ENCODE results near the gene LAMB1.
"Not testable (repeated sequence)": the region's sequence is repeated elsewhere in the genome, so short reads cannot be mapped to it uniquely, and the experiment has no call there.

LAMB1 gene

GRCh38 chr7:108002726-108003598 lies at the start of gene LAMB1:
TSS of gene LAMB1 (minus strand) at chr7:108003161. CDS start at chr7:108002885, 276 bp downstream.
- DNase-seq: no peak

DNA sequence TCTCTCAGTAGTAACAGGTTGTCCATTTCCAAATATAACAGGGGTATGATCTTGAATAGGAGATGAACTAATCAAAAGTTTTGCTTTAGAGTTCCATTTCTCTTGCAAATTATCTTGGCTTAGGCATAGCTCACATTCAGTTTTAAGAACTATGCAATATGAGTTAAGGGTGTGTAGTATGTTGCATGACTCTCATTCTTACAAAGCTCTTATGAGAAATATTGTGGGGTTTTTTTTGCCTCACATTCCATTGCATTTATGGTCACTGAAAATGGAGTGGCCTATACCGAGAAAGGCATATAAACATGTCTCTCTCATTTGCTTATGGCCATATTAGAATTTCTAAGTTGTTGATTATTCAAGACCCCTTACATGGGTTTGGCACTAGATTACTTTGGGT lies 48.5 kb upstream of the LAMB1 start:
- no peak for DNase-seq

GRCh38 chr7:108049962-108050361 lies 47.0 kb upstream of the LAMB1 start:
- DNase-seq: no peak

DNA sequence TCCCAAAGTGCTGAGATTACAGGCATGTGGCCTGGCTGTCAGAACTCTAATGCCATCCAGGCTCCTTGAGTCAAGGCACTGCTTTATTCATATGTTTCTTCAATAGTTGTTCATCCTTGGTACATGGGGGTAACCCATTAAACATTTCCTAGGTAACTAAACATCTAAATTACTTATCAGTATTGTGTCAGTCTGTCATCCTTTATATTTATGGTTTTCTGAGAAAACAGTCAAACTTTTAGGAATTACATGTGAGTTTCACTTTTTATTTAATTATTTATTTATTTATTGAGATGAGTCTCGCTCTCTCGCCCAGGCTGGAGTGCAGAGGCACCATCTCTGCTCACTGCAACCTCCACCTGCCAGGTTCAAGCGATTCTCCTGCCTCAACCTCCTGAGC lies 45.5 kb upstream of the LAMB1 start:
- DNase-seq: no peak

GRCh38 chr7:108046952-108047506 lies 44.1 kb upstream of the LAMB1 start:
- DNase-seq: no peak

DNA sequence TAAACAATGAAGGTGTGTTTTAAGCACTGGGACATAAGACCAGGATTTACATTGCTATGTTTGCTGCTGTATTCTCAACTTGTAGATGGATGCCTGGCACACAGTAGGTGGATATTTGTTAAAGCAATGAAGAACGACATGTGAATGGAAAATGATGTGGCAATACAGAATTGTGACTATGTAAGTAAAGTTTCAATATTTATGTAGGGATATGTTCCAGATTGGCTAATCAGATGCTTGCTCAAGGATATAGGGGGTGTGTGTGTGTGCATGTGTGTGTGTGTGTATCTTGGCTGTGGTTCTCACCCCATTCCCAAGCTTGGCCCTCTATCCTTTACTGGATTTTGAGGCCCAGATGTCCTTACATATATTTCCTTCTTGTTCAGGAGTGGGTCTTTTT lies 42.7 kb upstream of the LAMB1 start:
- no peak for DNase-seq

GRCh38 chr7:108045154-108045553 lies 42.2 kb upstream of the LAMB1 start:
- no peak for DNase-seq

DNA sequence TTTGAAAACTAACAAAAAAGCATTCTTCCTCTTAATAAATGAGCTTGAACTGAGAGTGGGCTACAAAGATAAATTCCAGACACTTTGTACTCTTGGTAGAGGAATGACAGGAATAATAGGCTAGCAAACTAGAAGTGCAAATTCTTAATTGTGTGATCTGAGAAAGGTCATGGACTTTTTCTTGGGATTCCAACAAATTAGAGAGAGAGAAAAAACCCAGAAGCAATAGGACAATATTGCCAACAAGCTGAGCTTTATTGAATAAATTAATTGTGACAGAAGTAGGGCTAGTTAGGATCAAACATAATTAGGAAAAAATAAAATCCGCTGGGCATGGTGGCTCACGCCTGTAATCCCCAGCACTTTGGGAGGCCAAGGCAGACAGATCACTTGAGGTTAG lies 41.4 kb upstream of the LAMB1 start:
- no peak for DNase-seq

DNA sequence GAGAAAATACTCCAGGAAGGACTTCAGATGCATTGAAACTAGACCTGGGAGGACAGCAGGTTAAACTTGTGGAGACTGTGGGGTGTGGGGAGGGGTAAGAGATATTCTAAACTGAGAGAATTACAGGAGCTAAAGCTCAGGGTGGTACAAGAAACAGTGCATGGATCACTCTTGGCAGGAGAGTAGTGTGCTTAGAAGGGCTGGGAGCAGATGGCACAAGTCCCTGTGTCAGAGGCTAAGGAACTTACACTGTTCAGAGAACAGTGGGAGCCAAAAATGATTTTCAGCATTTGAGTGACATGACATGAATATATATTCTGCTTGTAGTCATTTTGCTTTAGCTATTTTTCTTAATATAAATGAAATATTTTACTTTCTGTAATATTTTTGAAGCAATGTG lies 36.0 kb upstream of the LAMB1 start:
- DNase-seq: no peak

DNA sequence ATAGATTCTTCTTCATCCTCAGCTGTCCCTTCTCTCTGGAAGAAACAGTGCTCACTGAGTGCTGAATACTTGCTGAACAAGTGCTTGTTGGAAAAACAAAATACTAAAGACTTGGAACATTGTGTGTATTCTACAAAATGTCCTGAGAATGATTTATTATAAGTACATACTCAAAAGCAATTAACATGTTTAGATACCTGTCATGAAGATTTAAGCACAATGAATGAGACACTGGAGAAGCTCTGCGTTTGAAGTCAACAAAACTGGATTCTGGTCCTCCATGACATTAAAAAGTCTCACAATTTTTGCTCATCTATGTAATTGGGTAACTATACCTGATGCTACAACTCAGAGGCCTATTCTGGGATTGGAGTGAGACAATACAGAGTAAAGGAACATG lies 34.8 kb upstream of the LAMB1 start:
- no peak for DNase-seq

DNA sequence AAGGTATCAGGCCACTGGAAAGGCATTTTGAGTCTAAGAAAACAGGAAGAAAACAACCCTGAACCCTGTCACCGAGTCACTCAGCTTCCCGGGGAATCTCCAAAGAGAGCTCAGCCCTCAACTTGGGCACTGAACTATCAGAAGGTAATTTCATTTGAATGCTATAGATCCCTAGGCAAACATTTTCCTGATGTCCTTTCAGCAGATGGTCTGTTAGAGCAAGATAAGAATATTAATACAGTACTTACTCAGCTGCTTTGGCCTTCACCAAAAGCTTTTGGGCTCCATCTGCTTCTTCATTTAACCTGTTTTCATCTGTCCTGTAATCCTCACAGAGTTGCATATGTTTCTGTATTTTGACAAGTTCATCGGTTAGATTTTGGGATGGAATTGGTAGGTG lies 34.2 kb upstream of the LAMB1 start:
- DNase-seq: no peak

DNA sequence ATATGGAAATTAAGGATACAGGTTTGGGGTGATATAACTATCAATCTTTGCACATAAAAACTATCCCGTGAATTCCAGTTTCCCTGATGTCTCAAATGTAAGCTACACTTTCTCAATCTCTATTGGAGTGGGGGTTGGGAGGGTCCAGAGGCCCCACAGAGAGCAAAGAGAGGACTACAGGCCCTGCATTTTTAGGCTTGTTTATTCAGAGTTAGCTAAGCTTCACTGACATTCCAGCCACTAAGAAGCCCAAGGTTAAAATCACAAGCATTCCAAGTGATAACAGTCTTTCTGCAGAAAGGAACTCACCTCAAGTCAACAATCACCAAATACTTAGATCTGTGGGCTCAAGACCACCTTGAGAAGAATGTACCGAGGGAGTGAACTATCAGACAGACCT lies 31.6 kb upstream of the LAMB1 start:
- DNase-seq: no peak

DNA sequence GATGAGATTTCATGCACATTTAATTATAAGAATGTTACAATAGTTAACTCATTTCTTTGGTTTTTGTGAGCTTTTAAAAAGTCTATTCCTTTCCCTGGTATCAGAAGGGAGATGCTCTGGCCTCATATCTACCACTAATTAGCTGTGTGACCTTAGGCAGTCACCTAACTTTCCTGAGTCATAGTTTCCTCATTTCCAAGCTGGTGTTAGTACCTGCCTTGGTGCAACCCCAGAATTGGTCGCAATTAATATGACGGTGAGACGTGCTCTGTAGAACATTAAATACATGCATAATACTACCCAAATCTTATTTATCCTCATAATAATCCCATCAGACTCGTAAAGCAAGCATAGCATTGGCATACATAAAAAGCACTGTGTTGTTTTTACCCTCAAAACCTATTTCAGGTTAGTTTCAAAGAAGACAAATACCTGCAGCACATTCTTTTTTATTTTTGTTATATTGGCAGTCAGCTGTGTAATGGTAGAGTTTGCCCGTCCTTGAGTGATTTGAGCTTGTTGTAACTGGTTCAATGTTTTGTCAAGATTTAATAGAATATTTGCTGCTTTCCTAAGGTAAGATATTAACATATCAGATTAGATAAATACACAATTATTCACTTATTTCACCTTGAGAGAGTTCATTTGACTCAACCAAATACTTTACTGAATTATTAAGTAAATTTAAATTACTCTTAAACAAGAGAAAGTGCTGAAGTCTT lies 31.0 kb upstream of the LAMB1 start:
- no peak for DNase-seq

- not testable (repeated sequence) for DNase-seq
Measured at GRCh38 chr7:108033309-108033708, 30.3 kb upstream of the LAMB1 start.

GRCh38 chr7:108030516-108030915 lies 27.6 kb upstream of the LAMB1 start:
- no peak for DNase-seq

GRCh38 chr7:108029034-108029433 lies 26.1 kb upstream of the LAMB1 start:
- DNase-seq: no peak

DNA sequence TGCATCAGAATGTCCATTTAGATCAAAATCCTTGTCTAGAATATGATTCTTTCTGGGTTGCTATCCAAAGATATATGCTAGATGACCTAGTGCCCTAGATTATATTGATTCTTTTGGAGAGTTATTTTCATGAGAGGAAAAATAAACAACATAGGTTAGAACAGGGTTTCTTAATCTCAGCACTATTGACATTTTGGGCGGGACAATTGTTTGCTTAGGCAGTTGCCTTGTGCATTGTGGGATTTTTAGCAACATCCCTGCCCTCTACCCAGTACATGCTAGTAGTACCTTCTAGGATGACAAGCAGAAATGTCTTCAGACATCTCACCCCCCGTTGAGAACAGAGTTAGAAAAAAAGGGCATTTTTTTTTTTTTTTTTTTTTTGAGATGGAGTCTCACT lies 25.1 kb upstream of the LAMB1 start:
- DNase-seq: no peak

DNA sequence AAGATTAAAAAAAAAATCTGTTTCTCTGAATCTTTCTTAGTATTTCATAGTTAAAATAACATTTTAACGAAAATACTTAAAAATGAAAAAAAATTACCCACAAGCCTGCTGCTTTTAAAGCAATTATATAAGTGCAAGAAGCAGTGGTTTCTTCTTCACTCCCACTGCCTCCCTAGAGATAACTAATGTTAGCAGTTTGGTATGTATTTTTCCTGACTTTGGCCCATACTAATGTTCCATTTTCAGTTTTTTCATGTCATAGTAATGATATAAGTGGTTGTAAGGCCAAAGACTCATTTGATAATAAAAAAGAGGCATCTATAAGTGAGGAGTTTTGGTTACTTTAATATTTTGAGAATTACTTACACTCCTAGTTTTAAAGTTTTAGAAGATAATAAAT lies 24.3 kb upstream of the LAMB1 start:
- no peak for DNase-seq

DNA sequence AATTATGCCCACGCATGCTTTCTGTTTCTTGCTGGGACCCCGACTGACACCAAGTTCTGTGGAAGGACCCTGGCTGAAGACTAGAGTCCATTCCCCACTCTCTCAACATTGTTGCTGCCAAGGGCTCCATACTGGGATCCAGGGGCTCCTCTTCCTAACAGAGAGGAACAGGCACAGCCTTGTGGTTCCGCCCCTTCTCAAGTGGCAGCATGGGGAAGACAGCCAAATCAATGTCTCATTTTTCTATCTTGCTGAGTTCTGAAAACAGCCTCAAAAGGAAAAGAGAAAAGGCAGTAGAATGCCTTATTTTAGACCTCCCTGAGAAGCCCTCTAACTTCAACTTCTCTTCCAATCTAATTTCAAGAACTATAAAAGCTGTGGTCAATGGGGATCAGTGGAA lies 23.7 kb upstream of the LAMB1 start:
- DNase-seq: no peak

- no peak for DNase-seq
Measured at GRCh38 chr7:108026116-108026515, 23.2 kb upstream of the LAMB1 start.

DNA sequence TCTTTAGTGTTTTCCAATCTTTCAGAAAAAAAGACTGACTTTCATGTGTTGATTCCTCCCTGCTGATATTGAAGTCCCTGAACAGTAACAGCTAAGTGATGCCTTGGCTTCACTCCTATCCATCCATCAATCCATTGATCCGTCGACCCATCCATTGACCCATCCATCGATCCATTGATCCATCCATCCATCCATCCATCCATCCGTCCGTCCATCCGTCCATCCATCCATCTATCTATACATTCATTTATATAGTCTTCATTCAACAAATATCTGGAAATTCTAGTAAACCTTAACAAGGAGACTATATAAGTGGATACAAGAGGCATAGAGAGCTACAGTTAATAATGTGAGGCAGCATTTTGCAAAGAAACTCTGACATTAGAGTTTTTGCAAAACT lies 21.6 kb upstream of the LAMB1 start:
- no peak for DNase-seq

- DNase-seq: no peak
Measured at GRCh38 chr7:108020585-108020984, 17.6 kb upstream of the LAMB1 start.

DNA sequence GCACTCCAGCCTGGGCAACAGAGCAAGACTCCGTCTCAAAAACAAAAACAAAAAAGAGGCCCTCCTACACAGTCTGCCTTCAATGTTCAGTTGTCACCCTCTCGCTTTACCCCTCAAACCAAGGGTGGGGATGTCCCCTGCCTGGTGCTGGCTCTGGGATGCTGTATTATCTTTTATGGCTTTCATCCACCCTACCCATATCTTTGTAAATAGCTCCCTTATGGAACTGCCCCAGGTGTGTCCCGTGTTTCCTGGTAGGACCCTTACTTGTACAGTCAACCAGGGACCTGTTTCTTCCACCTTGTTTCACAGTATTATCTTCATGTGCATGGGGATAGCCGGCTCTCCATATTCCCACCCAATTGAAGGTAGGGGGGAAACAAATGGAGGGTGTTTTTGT lies 15.7 kb upstream of the LAMB1 start:
- DNase-seq: no peak

- DNase-seq: no peak
Measured at GRCh38 chr7:108017776-108018151, 14.8 kb upstream of the LAMB1 start.

All from RPMI8226 (cell line).